HCT116 (cell line): ENCODE results near the gene HAP1. TPM values are rescaled to one million over a fixed set of nuclear protein-coding genes. Genes with fewer than 3 reads are reported as not detected.

ENCODE experiments used
- ATAC-seq: fragments of 200-7000 bp; cut with Tn5 transposase; 2 replicates; pipeline ENCODE4 v1.9.1; 2020; ENCODE audit warnings: mild to moderate bottlenecking, moderate library complexity
- BruUV-seq: library from RNA; stranded (reverse); fragments of 400-500 nt; replicated peaks from 2 replicates; lab custom pipeline; 2021; lab: Mats Ljungman, UMichigan
- CTCF ChIA-PET: fragments of 300-600 bp; sonication (Branson Sonifier 250); formaldehyde crosslinking; loops from one replicate; lab custom pipeline; 2021; ENCODE audit warnings: antibody characterized with exemption; lab: Charles Lee
- POLR2A ChIA-PET: fragments of 300-600, 350-600 bp; sonication (Branson Sonifier 250); formaldehyde crosslinking; loops from one replicate; lab custom pipeline; 2021; ENCODE audit warnings: antibody characterized with exemption; lab: Charles Lee
- RAD21 ChIA-PET, 2 experiments: fragments of 300-600 bp; sonication (Branson Sonifier 250); formaldehyde crosslinking; loops; one replicate each; lab custom pipeline; 2023; ENCODE audit warnings: low total read pairs in 2 of 2; ENCODE audit not compliant: uncharacterized antibody in 2 of 2, unreplicated experiment in 2 of 2, low non-redundant PET in 1 of 2; lab: Charles Lee
- DNase-seq: peaks from one replicate; pipeline ENCODE4 v3.0.0-alpha.2; 2010; ENCODE audit warnings: low read depth, low spot score
- H2AFZ ChIP-seq: fragments of 200-600 bp; shearing (Covaris generic), sonication (generic); 2 replicates; pipeline ENCODE4 v1.6.1; 2017; ENCODE audit warnings: low read depth, mixed run types, mixed read lengths, antibody characterized with exemption, low read length; ENCODE audit not compliant: poor library complexity, severe bottlenecking
- H3K27ac ChIP-seq: 2 replicates; pipeline ENCODE4 v1.5.1; 2012; ENCODE audit warnings: low read depth, low read length
- H3K27me3 ChIP-seq: fragments of 200-600 bp; sonication (generic); 2 replicates; pipeline ENCODE4 v1.6.1; 2016; ENCODE audit warnings: mixed run types, low read length, mixed read lengths; ENCODE audit not compliant: insufficient read depth
- H3K36me3 ChIP-seq, 2 experiments: fragments of 200-500 bp in 1 of 2; fragments of 200-600 bp in 1 of 2; sonication (Bioruptor generic) in 1 of 2; sonication (generic) in 1 of 2; 2 replicates each; pipeline versions ENCODE4 v1.5.1 to v1.6.1; 2014 to 2016; ENCODE audit warnings: low read length in 2 of 2, inconsistent platforms in 1 of 2, mixed read lengths in 1 of 2, mixed run types in 1 of 2; ENCODE audit not compliant: insufficient read depth in 2 of 2, control insufficient read depth in 1 of 2
- H3K4me1 ChIP-seq, 2 experiments: fragments of 200-600 bp in 1 of 2; sonication (generic) in 1 of 2; 2 replicates each; pipeline versions ENCODE4 v1.5.1 to v1.6.1; 2012 to 2017; ENCODE audit warnings: low read length in 2 of 2, inconsistent platforms in 1 of 2, mild to moderate bottlenecking in 1 of 2, mixed read lengths in 1 of 2, mixed run types in 1 of 2, moderate library complexity in 1 of 2; ENCODE audit not compliant: insufficient read depth in 2 of 2, control insufficient read depth in 1 of 2
- H3K4me2 ChIP-seq: fragments of 200-600 bp; sonication (generic); 2 replicates; pipeline ENCODE4 v1.6.1; 2017; ENCODE audit warnings: mixed run types, low read length, mixed read lengths
- H3K4me3 ChIP-seq, 2 experiments: fragments of 200-600 bp in 1 of 2; sonication (generic) in 1 of 2; replicated peaks in 1 of 2; 2 replicates each; pipeline ENCODE4 v1.5.1; 2011 to 2016; ENCODE audit warnings: low read length in 2 of 2, control low read depth in 1 of 2, low read depth in 1 of 2, mild to moderate bottlenecking in 1 of 2, mixed read lengths in 1 of 2, mixed run types in 1 of 2
- H3K79me2 ChIP-seq: fragments of 200-600 bp; sonication (generic); 2 replicates; pipeline ENCODE4 v1.6.1; 2017; ENCODE audit warnings: mild to moderate bottlenecking, mixed run types, low read length, moderate library complexity, mixed read lengths; ENCODE audit not compliant: insufficient read depth
- H3K9ac ChIP-seq: fragments of 200-600 bp; sonication (generic); 2 replicates; pipeline ENCODE4 v1.6.1; 2016; ENCODE audit warnings: low read length, mixed read lengths
- H3K9me2 ChIP-seq: fragments of 200-600 bp; sonication (generic), shearing (Covaris generic); 2 replicates; pipeline ENCODE4 v1.6.1; 2017; ENCODE audit warnings: mixed run types, mild to moderate bottlenecking, moderate library complexity; ENCODE audit not compliant: insufficient read depth
- H3K9me3 ChIP-seq, 2 experiments: fragments of 200-500 bp in 1 of 2; fragments of 200-600 bp in 1 of 2; sonication (Bioruptor generic) in 1 of 2; sonication (generic) in 1 of 2; 2 replicates each; pipeline ENCODE4 v1.6.1; 2014 to 2017; ENCODE audit warnings: low read length in 2 of 2, mixed read lengths in 2 of 2, inconsistent platforms in 1 of 2, low read depth in 1 of 2, mild to moderate bottlenecking in 1 of 2, mixed run types in 1 of 2, moderate library complexity in 1 of 2; ENCODE audit not compliant: control insufficient read depth in 1 of 2, insufficient read depth in 1 of 2
- H4K20me1 ChIP-seq: fragments of 200-600 bp; sonication (generic), shearing (Covaris generic); 2 replicates; pipeline ENCODE4 v1.6.1; 2017; ENCODE audit warnings: mixed run types, mild to moderate bottlenecking, moderate library complexity; ENCODE audit not compliant: insufficient read depth
- SIN3A ChIP-seq: IDR thresholded peaks from 2 replicates; pipeline ENCODE4 v1.6.1; 2012; ENCODE audit warnings: low read depth
- YY1 ChIP-seq: IDR thresholded peaks from 2 replicates; pipeline ENCODE4 v1.6.1; 2011; ENCODE audit warnings: low read length, low read depth, moderate library complexity, mild to moderate bottlenecking; ENCODE audit not compliant: insufficient replicate concordance; ENCODE audit errors: extremely low read depth
- ZNF274 ChIP-seq: fragments of 200-500 bp; sonication (Bioruptor generic); IDR thresholded peaks from 2 replicates; pipeline ENCODE4 v1.6.1; 2014; ENCODE audit warnings: mild to moderate bottlenecking, low read depth, low read length, inconsistent platforms
- intact Hi-C: fragments of 100-400 bp; cut with micrococcal nuclease; formaldehyde crosslinking; loops from 2 replicates; pipeline ENCODE4 v1.10.0; 2022
- total RNA-seq: library from RNA; stranded (reverse); gene quantifications from one replicate; pipeline ENCODE4 v1.2.1, GENCODE V29; 2021; ENCODE audit not compliant: unreplicated experiment
- TF ChIP-seq, protein P1 (sequence below), 3 experiments: fragments of 200-600 bp in 1 of 3; sonication (generic) in 1 of 3; IDR thresholded peaks in 2 of 3; conservative IDR thresholded peaks in 1 of 3; 2 replicates each; pipeline ENCODE4 v1.5.1; 2012 to 2017; ENCODE audit warnings: low read depth in 2 of 3, low read length in 2 of 3, antibody characterized with exemption in 1 of 3, borderline replicate concordance in 1 of 3, control low read depth in 1 of 3, mild to moderate bottlenecking in 1 of 3, mixed read lengths in 1 of 3, mixed run types in 1 of 3, moderate library complexity in 1 of 3; ENCODE audit not compliant: insufficient read depth in 1 of 3
- TF ChIP-seq, protein P2 (sequence below): IDR thresholded peaks from 2 replicates; pipeline ENCODE4 v1.6.1; 2012

Gene HAP1
- total RNA-seq, 1 experiment from 2014 or later: 3.4 TPM

DNA sequence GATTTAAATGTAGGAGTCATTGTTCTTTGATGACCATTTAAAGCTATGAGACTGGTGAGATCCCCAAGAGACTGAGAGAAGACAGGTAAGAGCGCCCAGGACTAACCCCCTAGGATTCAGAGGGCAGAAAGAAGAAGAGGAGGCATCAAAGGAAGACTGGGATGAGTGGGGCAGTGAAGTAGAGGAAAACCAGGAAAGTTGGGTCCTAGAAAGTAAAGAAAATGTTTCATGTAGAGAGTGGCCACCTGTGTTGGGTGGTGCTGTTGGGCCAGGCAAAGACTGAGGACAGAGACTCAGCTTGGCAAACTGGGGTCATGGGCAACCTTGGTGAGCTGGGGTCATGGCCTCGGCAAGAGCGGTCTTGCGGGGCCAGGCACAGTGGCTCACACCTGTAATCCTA lies 1.3 kb upstream of the HAP1 start:
- no peaks in the 10 kb centered on the region for H3K79me2 ChIP-seq
- H3K36me3 ChIP-seq: no peaks in the 10 kb centered on the region
- intact Hi-C loops: no loop called here
- DNase-seq: no peak
- H3K9me3 ChIP-seq: no peaks in the 10 kb centered on the region
- no peak for ATAC-seq
- no peak overlapping the region for H2AFZ ChIP-seq
- H3K4me3 ChIP-seq: no peak overlapping the region
- H3K4me2 ChIP-seq: no peak overlapping the region
- RAD21 ChIA-PET: interaction anchor here in 1 of 2 experiments (0.6 to 0.9 kb wide), 2 partner anchors 65 kb away, joined by 3 to 5 read pairs; no protein-coding TSS in a partner anchor
- H3K9me2 ChIP-seq: no peaks in the 10 kb centered on the region
- H3K27me3 ChIP-seq: no peaks in the 10 kb centered on the region
- no peaks in the 10 kb centered on the region for H4K20me1 ChIP-seq
- BruUV-seq: no TSS peak
- CTCF ChIA-PET: interaction anchor here (0.8 to 1.1 kb wide), 4 partner anchors 40 to 224 kb away, joined by 3 to 5 read pairs (median 4); partner anchors contain the start of gene JUP
- no peak overlapping the region for H3K27ac ChIP-seq
- POLR2A ChIA-PET: interaction anchor here (1.2 to 1.9 kb wide), 3 partner anchors 50 to 65 kb away, joined by 3 to 6 read pairs (median 4); partner anchors contain the start of gene JUP
- no peak overlapping the region for H3K9ac ChIP-seq
- TF ChIP-seq, protein P1, sequence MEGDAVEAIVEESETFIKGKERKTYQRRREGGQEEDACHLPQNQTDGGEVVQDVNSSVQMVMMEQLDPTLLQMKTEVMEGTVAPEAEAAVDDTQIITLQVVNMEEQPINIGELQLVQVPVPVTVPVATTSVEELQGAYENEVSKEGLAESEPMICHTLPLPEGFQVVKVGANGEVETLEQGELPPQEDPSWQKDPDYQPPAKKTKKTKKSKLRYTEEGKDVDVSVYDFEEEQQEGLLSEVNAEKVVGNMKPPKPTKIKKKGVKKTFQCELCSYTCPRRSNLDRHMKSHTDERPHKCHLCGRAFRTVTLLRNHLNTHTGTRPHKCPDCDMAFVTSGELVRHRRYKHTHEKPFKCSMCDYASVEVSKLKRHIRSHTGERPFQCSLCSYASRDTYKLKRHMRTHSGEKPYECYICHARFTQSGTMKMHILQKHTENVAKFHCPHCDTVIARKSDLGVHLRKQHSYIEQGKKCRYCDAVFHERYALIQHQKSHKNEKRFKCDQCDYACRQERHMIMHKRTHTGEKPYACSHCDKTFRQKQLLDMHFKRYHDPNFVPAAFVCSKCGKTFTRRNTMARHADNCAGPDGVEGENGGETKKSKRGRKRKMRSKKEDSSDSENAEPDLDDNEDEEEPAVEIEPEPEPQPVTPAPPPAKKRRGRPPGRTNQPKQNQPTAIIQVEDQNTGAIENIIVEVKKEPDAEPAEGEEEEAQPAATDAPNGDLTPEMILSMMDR (IDR thresholded peaks at IDR 0.05 in 2 of 3, conservative IDR thresholded peaks at IDR 0.05 in 1 of 3; ENCODE audit: borderline replicate concordance in 1 of 3, insufficient read depth in 1 of 3, low read depth in 2 of 3, low read length in 2 of 3): no peak
- TF ChIP-seq, protein P2, sequence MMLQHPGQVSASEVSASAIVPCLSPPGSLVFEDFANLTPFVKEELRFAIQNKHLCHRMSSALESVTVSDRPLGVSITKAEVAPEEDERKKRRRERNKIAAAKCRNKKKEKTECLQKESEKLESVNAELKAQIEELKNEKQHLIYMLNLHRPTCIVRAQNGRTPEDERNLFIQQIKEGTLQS: no peak
- no peak for TF ChIP-seq ZNF274
- no peak for TF ChIP-seq YY1
- TF ChIP-seq SIN3A: no peak
- peaks cover 21 to 46% of the 10 kb centered on the region in 2 experiments for H3K4me1 ChIP-seq
